ENCODE data around the gene SLC9A3.

- TF ChIP-seq CTCF (IDR thresholded peaks at IDR 0.05) (no peak), ZFX (IDR thresholded peaks at IDR 0.05; ENCODE audit: borderline replicate concordance) (no peak)
Measured at GRCh38 chr5:488241-488640, 36.0 kb downstream of the SLC9A3 start.

Data from 22Rv1 (cell line).